ENCODE measurements around the gene SARM1.
"Not testable (repeated sequence)": the region's sequence is repeated elsewhere in the genome, so short reads cannot be mapped to it uniquely, and the experiment has no call there.

Gene SARM1

GRCh38 chr17:28426081-28426519 lies 54.6 kb downstream of the SARM1 start:
- no peak for DNase-seq (ENCODE audit: low read depth)

GRCh38 chr17:28427371-28427770 lies 55.9 kb downstream of the SARM1 start:
- DNase-seq (ENCODE audit: low read depth) = no peak

GRCh38 chr17:28427982-28428381 lies 56.5 kb downstream of the SARM1 start:
- DNase-seq (ENCODE audit: low read depth) = not testable (repeated sequence)

- DNase-seq (ENCODE audit: low read depth) = no peak
Measured at GRCh38 chr17:28433721-28434120, 62.2 kb downstream of the SARM1 start.

GRCh38 chr17:28434326-28434725 lies 62.8 kb downstream of the SARM1 start:
- DNase-seq (ENCODE audit: low read depth) = not testable (repeated sequence)

- DNase-seq (ENCODE audit: low read depth) = no peak
Measured at GRCh38 chr17:28443901-28444638, 72.6 kb downstream of the SARM1 start.

GRCh38 chr17:28446716-28447395 lies 75.4 kb downstream of the SARM1 start:
- DNase-seq (ENCODE audit: low read depth) = no peak

- no peak for DNase-seq (ENCODE audit: low read depth)
Measured at GRCh38 chr17:28447396-28447760, 75.9 kb downstream of the SARM1 start.

GRCh38 chr17:28449859-28450258 lies 78.4 kb downstream of the SARM1 start:
- no peak for DNase-seq (ENCODE audit: low read depth)
